Spinal cord (tissue), 10 donors: ENCODE data around the gene RHBDL3. TPM values are rescaled to one million over a fixed set of nuclear protein-coding genes. Genes with fewer than 3 reads are reported as not detected.
A peak's percentile ranks its signal among the peaks of the same experiment; 100 is the strongest.

Experiments used
- DNase-seq, 6 donors: peaks; one replicate each; pipeline versions ENCODE4 v3.0.0 to v3.0.0-alpha.2; 2013 to 2015; ENCODE audit warnings: low spot score in 6 of 6, low read depth in 4 of 6
- H3K27ac ChIP-seq: one replicate; pipeline ENCODE4 v1.5.1; 2013; ENCODE audit warnings: low read depth, low read length, control low read depth
- H3K27me3 ChIP-seq: one replicate; pipeline ENCODE4 v1.6.1; 2013; ENCODE audit warnings: low read length; ENCODE audit not compliant: control insufficient read depth, insufficient read depth
- H3K36me3 ChIP-seq: one replicate; pipeline ENCODE4 v1.6.1; 2013; ENCODE audit warnings: low read length; ENCODE audit not compliant: control insufficient read depth, insufficient read depth
- H3K4me1 ChIP-seq: one replicate; pipeline ENCODE4 v1.6.1; 2013; ENCODE audit warnings: low read length; ENCODE audit not compliant: control insufficient read depth, insufficient read depth
- H3K4me3 ChIP-seq: one replicate; pipeline ENCODE4 v1.5.1; 2013; ENCODE audit warnings: low read depth, low read length, control low read depth
- H3K9me3 ChIP-seq: one replicate; pipeline ENCODE4 v1.6.1; 2013; ENCODE audit warnings: low read length; ENCODE audit not compliant: control insufficient read depth, insufficient read depth
- WGBS: methylation state at CpG from one replicate; pipeline ENCODE4 v1.1.5; 2013; ENCODE audit warnings: missing lambda C conversion rate; ENCODE audit not compliant: insufficient coverage; 5-methylcytosine and 5-hydroxymethylcytosine counted together
- polyA plus RNA-seq, 2 donors: library from polyadenylated mRNA; unstranded; fragments of 120-200 nt; gene quantifications; one replicate each; pipeline ENCODE4 v1.2.1, GENCODE V29; 2013; ENCODE audit not compliant: insufficient read length in 2 of 2
- small RNA-seq: library from RNA; depleted of rRNA; stranded (forward); fragments of <200 nt; gene quantifications from one replicate; pipeline ENCODE3, GENCODE V24; 2014; ENCODE audit warnings: low replicate concordance
- total RNA-seq, 2 donors: library from RNA; depleted of rRNA in 1 of 2; stranded (reverse); fragments of 120-200 nt in 1 of 2; fragments of >200 nt in 1 of 2; gene quantifications; one replicate each; pipeline versions ENCODE4 v1.2.3 to v1.2.4, GENCODE V29; 2013 to 2014
- donor health status: healthy.

RHBDL3 gene
- total and polyA plus RNA-seq, 4 donors, result 8.9 to 43.7 (median 24.6) TPM

- no peak overlapping the region for H3K4me3 ChIP-seq
- H3K27me3 ChIP-seq, result no peaks in the 10 kb centered on the region
- peaks cover 17% of the 10 kb centered on the region for H3K4me1 ChIP-seq
- peaks cover 52% of the 10 kb centered on the region for H3K36me3 ChIP-seq
- H3K9me3 ChIP-seq, result no peaks in the 10 kb centered on the region
- H3K27ac ChIP-seq, result no peak overlapping the region
- WGBS, result no CpG with 5 or more reads among the region's 8 CpGs
- DNase-seq, result no peak
Observed at GRCh38 chr17:32357615-32358014, 92.0 kb downstream of the RHBDL3 start.

GRCh38 chr17:32361270-32361669 lies 95.6 kb downstream of the RHBDL3 start:
- no CpG with 5 or more reads among the region's 1 CpG for WGBS
- H3K36me3 ChIP-seq, result peaks cover 57% of the 10 kb centered on the region
- no peaks in the 10 kb centered on the region for H3K4me1 ChIP-seq

GRCh38 chr17:32370426-32370825 lies 104.8 kb downstream of the RHBDL3 start:
- WGBS, result no CpG with 5 or more reads among the region's 1 CpG
- Histone ChIP-seq H3K4me1 (no peaks in the 10 kb centered on the region), H3K27ac (no peak overlapping the region), H3K4me3 (no peak overlapping the region), H3K27me3 (no peaks in the 10 kb centered on the region), H3K36me3 (peaks cover 35% of the 10 kb centered on the region), H3K9me3 (no peaks in the 10 kb centered on the region)
- peak in 1 of 6 donors; percentile 32 for DNase-seq

More at GRCh38 chr17:32361270-32361669, 95.6 kb downstream of the RHBDL3 start:
- no peak for DNase-seq
- Histone ChIP-seq H3K27me3 (no peaks in the 10 kb centered on the region), H3K27ac (no peak overlapping the region), H3K9me3 (no peaks in the 10 kb centered on the region), H3K4me3 (no peak overlapping the region)

Small RNA genes within 50 kb of the gene (small RNA-seq; reads per million reads assigned to genes)
- gene UBL5P2, result 0.10 reads per million

Other genes with a start within 250 kb of the RHBDL3 start
- gene RHOT1, start 123.3 kb upstream of the RHBDL3 start, total RNA-seq, result 100 to 1,000 TPM in 1 of 2 donors, 10 to 100 TPM in 1; 61.8 to 114 TPM
- 10 to 100 TPM; 53.0 to 62.4 TPM for gene RHOT1, start 123.3 kb upstream of the RHBDL3 start, polyA plus RNA-seq
- 10 to 100 TPM; 34.7 to 50.8 TPM for gene C17orf75, start 76.3 kb downstream of the RHBDL3 start, total RNA-seq
- gene C17orf75, start 76.3 kb downstream of the RHBDL3 start, polyA plus RNA-seq, result 10 to 100 TPM; 42.7 to 44.0 TPM
- 100 to 1,000 TPM; 124 to 131 TPM for gene ZNF207, start 84.3 kb downstream of the RHBDL3 start, total RNA-seq
- gene ZNF207, start 84.3 kb downstream of the RHBDL3 start, polyA plus RNA-seq, result 100 to 1,000 TPM; 137 to 156 TPM
- 100 to 1,000 TPM in 1 of 2 donors, 10 to 100 TPM in 1; 56.1 to 104 TPM for gene PSMD11, start 178.7 kb downstream of the RHBDL3 start, total RNA-seq
- gene PSMD11, start 178.7 kb downstream of the RHBDL3 start, polyA plus RNA-seq, result 10 to 100 TPM; 93.2 to 98.0 TPM
- 10 to 100 TPM; 19.6 to 61.0 TPM for gene CDK5R1, start 221.2 kb downstream of the RHBDL3 start, total RNA-seq
- 100 to 1,000 TPM; 115 to 129 TPM for gene CDK5R1, start 221.2 kb downstream of the RHBDL3 start, polyA plus RNA-seq